Midbrain (tissue), 1 donor: Measurements from ENCODE around the gene TMEM234.
"Not testable (repeated sequence)": the region's sequence is repeated elsewhere in the genome, so short reads cannot be mapped to it uniquely, and the experiment has no call there.

ENCODE experiments used
- DNase-seq: peaks from one replicate; lab custom pipeline; 2025; lab: John Stamatoyannopoulos, UW

TMEM234 gene

DNA sequence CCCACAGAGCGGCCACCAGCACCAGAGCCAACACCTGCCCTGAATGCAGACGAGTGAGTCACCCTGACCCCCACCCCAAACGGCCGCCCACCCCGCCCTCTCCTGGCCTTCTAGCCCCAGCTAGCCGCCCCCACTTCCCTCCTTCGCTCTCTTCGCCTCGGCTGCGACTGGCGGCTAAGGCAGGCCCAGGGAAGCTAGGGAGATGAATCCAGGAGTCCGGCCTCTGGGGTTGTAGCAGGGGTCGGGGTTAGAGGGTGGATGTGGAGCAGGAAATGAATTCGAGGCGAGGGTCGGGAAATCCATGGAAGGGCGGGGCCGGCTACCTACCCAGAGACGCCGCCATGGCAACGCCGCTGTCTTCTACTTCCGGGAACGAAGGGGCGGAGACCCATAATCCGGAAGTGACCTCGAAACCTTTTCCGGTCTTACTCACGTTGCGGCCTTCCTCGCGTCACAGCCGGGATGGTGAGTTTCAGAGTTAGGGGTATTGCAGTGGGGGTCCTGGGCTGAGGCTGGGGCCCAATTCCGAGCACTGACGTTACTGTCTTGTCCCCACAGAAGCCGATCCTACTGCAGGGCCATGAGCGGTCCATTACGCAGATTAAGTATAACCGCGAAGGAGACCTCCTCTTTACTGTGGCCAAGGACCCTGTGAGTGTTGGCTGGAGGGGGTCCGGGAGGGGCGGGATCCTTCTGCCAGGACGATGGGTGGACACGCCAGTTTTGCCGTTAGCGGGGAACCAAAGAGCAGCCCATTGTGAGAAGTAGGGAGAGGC lies at the start of gene TMEM234, which contains the start of gene EIF3I:
TMEM234 (minus strand) TSS at position 374 of the 776 bp plus-strand sequence; CDS start at position 343, 31 bp downstream.
EIF3I (plus strand) TSS at position 428 of the 776 bp plus-strand sequence; CDS start at position 463, 35 bp downstream.
- peak; percentile 94 for DNase-seq

DNA sequence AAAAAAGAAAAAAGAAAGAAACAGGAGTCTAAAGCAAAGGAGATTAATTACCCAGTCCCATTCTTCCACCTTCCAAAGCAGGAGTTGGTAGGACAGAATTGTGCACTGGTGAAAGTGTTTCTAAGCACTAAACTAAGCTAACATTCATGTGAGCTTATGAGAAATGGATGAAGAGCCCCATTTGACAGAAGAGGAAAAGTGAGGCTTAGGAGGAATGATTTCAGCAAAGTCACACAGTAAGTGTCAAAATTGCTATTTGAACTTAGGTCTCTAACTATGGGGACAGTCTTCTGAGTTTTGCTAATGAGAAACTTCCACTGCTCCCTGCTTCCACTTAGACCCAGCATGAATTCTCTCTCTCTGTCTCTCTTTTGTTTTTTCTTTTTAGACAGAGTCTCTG lies 47.6 kb upstream of the TMEM234 start:
- DNase-seq, result no peak

DNA sequence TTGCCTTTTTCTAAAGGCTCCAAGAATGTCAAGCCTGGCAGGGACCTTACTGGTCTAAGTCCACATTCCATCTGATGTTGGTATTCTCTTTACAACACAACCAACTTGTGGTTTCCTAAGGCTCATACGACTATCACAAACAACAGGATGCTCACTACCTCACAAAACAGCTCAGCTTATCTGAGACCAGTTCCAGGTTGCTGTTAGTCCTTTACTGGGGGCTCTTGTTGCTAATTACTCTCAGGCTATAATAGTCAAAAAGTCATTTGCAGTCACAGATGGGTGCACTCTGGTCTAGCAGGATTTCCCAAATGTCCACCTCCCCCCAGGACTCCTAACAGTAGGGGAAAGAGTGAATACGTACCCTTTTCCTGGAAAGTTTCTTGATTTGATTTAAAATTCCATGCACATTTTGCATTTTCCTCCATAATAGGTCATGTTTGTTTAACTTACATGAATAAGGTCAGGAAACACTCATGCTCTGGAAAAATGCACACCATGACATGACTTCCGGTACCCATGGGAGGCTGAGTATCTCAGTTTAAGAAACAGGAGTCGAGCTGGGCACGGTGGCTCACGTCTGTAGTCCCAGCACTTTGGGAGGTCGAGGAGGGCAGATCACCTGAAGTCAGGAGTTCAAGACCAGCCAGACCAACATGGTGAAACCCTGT lies 44.9 kb upstream of the TMEM234 start:
- DNase-seq, result no peak

DNA sequence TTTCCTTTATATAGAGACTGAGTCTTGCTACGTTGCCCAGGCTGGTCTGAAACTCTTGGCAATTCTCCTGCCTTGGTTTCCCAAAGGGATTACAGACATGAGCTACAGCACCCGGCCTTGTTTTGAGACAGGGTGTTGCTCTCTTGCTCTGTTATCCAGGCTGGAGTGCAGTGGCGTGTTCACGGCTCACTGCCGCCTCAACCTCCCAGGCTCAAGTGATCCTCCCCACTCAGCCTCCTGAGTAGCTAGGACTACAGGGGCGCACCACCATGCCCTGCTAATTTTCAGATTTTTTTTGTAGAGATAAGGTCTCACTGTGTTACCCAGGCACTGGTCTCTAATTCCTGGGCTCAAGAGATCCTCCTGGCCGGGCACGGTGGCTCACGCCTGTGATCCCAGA lies 43.7 kb upstream of the TMEM234 start:
- no peak for DNase-seq

DNA sequence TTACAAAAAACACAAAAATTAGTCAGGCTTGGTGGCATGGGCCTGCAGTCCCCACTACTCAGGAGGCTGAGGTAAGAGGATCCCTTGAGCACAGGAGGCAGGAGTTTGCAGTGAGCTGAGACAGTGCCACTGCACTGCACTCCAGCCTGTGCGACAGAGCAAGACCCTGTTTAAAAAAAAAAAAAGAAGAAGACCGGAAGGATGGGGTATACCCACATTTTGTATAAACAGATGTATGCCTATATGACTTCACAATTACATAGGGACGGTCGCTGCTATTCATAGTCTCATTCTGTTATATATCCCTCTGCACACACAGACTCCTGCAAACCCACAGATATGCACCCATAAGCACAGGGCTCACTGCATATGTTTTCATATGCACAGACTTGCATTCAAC lies 41.6 kb upstream of the TMEM234 start:
- DNase-seq, result no peak

DNA sequence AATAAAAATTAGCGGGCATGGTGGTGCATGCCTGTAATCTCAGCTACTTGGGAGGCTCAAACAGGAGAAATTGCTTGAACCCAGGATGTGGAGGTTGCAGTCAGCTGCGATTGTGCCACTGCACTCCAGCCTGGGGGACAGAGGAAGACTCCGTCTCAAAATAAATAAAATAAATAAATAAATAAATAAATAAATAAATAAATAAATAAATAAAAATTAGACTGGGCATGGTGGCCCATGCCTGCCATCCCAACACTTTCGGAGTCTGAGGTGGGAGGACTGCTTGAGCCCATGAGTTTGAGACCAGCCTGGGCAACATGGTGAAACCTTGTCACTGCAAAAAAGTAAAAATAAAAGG lies 41.1 kb upstream of the TMEM234 start:
- DNase-seq, result not testable (repeated sequence)

DNA sequence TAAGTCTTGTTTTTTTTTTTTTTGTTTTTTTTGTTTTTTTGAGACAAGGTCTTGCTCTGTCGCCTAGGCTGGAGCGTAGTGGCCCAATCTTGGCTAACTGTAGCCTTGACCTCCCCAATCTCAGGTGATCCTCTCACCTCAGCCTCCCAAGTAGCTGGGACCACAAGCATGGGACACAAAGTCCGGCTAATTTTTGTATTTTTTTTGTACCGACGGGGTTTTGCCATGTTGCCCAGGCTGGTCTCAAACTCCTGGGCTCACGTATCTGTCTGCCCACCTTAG lies 35.0 kb upstream of the TMEM234 start:
- no peak for DNase-seq

DNA sequence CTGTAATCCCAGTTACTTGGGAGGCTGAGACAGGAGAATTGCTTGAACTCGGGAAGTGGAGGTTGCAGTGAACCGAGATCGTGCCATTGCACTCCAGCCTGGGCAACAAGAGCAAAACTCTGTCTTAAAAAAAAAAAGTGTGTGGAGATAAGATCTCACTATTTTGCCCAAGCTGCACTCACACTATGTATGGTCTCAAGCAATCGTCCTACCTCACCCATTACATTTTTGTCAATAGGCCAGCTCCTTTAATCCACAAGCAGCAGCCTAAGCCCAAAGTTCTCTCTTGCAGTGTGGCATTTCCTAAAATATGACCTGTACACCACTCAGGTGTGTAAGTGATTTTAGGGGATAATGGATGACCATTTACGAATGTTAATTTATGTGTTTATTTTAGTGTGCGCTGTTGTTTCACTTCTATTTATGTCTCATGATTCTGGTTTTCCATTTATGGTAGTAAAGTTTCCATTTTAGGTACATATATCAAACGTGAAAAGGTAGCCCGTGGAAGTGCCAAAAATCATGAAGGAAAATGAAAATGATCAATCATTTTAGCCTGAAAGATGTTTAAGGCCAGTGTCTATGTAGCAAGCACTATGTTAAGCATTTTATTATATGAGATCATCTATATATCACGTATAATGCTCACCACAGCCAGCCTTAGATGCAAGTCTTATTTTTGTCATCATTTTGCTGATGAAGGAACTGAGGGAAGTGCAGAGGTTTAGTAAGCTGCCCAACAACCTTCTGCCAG lies 34.5 kb upstream of the TMEM234 start:
- no peak for DNase-seq

DNA sequence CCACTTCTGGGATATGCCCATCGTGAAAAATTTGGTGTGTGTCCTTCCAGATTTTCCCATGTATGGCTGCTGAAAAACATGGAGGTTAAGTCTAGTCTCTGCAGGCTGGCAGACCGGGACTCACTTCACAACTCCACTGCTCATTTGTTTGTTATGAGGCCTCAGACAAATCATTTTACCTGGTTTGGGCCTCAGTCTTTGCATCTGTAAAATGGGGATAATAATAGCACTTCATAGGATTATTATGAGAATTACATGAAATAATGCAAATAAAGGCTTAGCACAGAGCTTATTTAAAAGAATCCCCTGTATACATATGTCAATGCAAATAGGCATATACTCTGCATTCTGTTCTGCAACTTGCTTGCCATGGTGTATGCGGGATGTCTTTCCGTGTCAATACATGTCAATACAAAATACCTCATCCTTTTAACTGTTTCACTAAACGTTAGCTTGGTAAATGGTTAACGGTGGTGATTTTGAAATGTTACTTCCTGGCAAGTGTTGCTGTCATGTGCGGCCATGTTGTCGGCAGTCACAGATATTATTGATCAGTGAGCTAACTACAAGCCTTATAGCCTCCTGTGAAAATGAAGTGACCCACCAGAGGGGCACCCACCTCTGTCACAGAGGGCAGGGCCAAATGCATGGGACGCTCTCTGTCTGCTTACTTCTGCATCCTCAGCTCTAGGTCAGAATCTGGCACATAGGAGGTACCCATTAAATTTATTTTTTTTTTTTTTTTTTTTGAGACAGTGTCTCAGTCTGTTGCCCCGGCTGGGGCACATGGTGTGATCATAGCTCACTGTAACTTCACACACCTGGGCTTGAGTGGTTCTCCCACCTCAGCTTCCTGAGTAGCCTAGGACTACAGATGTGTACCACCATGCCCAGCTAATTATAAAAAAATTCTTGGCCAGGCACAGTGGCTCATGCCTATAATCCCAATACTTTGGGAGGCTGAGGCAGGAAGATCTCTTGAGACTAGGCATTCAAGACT lies 33.2 kb upstream of the TMEM234 start:
- DNase-seq, result no peak

DNA sequence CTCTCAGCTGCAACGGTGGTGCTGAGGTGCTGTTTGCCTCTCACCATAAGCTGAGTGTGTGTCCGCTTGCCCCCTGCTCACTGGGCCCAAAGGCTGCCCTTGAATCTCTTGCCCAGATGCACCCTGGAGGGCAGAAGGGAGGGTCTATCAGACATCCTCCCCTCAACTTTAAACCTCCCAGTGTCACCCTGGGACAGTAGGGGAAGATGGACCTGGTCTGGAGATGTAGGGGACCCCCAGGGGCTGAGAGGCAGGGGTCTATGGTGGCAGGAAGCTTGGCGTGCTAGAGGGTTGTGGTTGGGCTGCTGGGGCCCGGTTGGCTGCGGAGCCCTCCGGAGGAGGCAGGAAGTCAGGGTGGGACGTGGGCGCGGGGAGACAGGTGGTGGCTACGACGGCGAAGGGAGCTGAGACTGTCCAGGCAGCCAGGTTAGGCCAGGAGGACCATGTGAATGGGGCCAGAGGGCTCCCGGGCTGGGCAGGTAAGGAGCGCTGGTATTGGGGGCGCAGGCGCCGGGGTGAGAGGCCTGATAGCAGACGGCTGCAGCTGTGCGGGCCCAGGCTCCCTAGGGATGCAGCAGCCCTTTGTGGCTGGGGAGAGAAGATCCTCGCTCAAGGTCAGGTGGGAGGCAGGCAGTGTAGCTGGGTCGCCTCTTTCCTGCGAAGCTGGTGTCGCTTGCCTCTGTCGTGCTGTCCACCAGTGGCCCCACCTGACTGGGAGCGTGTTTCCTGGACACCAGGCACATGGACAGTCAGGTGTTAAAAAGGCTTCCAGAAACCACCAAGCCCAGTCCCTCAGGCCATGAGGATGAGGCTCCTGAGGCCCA lies 29.0 kb upstream of the TMEM234 start, which contains the start of gene LCK:
LCK (plus strand) TSS at position 373 of the 824 bp plus-strand sequence. CDS start 23,065 bp downstream, outside the sequence.
- no peak for DNase-seq

DNA sequence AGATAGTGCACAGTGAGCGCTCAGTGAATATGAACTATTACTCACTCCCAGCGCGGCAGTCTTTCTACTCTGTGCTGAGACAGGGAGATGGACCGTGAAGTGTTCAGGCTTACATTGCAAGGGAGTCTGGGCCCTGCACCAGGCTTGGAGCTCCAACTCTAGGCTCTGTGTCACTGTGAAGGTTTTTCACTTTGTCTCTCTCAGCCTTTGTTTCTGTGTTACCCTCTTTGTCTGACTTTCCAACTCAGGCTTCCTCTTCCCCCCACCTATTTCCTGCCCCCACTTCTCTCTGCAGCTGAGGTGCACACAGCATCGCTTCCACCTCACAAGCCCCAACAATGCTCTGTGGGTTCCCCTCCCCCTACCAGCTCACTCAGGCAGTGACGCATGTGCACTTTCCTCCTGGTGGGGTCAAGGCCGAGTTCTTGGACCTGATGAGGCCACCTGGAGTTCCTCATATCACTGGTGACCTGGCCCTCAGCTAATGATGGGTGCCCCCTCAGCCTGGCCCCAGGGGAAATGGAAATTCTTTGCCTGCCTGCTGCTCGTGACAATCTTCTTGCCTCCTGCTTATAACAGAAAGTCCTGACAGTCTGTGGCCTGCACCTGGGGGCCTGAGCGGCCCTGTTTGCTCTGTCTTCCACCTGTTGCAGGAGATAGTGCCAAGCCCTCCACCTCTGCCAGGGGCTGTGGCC lies 27.8 kb upstream of the TMEM234 start:
- no peak for DNase-seq

DNA sequence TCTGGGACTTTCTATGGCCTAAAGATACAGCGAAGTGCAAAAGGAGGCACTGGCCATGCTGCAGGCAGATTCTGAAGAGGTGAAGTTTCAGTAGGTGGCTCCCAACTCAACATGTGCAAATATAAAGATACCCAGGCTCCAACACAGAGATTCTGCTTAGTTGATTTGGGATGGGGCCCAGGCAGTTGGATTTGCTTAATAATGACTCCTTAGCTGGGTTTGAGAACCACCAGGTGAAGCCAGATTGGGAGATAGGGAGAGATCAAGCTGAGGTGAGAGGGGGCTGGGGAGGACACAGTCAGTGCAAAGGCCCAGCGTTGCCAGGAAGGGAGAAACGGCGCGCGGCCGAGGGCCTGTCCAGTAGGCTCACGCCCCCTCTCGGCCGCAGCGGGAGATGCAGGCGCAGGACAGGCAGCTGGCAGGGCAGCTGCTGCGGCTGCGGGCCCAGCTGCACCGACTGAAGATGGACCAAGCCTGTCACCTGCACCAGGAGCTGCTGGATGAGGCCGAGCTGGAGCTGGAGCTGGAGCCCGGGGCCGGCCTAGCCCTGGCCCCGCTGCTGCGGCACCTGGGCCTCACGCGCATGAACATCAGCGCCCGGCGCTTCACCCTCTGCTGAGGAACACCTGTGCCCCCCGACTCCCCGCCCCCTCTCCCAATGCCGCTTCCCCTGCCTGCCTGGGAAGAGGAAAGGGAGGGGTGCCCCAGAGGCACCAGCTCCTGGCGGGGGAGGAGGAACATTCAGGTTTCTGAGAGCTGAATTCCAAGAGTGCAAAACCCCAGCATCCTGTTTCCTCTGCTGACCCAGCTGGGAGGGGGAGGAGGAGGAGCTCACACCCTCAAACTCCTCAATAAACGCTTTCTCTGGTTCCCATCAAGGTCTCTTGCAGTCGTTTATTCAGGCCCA lies 26.1 kb upstream of the TMEM234 start:
- DNase-seq, result no peak

DNA sequence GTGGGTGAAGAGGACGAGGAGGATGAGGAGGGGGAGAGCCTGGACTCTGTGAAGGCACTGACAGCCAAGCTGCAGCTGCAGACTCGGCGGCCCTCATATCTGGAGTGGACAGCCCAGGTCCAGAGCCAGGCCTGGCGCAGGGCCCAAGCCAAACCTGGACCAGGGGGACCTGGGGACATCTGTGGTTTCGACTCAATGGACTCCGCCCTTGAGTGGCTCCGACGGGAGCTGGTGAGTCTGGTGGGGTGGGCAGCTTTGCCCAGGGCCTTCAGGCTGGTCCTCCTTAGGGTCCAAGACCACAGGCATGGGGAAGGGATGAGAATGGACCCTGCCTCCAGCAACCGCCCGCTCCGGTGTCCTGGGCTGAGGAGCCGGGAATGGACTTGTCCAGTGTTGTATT lies 25.3 kb upstream of the TMEM234 start:
- DNase-seq, result no peak

DNA sequence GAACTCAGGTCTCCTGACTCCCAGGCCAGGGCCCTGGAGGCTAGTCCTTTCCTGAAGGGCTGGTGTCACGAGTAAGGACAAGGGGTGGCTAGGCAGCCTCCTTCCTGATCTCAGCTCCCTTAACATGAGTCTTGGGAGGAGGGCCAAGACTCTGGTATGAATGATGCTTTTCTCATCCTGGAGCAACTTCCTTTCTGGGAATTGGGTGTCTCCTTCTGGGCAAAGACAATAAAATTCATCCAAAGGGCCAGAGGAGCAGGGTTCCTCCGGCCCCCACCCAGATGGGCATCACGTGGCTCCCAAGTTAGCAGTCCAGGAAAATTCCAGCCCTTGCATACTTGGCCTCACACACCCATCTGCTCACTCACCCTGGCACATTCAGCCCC lies 24.7 kb upstream of the TMEM234 start, which contains the start of gene FAM167B:
FAM167B (plus strand) TSS at position 335 of the 386 bp plus-strand sequence. CDS start 200 bp downstream, outside the sequence.
- DNase-seq, result no peak

DNA sequence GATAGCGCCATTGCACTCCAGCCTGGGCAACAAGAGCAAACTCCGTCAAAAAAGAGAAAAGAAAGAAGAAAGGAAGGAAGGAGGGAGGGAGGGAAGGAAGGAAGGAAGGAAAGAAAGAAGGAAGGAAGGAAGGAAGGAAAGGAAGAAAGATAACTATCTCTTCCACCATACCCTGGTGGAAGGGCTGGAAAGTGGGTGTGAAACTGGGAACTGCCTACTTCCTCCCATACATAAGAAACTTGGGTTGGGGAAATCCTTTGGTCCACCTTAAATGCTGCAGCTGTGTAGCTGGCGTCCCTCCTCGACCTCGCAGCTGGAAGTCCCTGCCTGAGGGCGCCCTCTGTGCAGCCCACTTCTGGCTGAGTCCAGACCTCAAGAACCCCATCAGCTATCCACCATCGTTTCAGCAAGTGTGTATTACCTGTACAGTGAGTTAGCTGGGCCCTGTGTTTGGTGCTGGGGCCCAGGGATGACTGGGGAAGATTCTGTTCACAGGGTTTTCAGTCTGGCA lies 20.2 kb upstream of the TMEM234 start:
- DNase-seq, result peak; percentile 55

DNA sequence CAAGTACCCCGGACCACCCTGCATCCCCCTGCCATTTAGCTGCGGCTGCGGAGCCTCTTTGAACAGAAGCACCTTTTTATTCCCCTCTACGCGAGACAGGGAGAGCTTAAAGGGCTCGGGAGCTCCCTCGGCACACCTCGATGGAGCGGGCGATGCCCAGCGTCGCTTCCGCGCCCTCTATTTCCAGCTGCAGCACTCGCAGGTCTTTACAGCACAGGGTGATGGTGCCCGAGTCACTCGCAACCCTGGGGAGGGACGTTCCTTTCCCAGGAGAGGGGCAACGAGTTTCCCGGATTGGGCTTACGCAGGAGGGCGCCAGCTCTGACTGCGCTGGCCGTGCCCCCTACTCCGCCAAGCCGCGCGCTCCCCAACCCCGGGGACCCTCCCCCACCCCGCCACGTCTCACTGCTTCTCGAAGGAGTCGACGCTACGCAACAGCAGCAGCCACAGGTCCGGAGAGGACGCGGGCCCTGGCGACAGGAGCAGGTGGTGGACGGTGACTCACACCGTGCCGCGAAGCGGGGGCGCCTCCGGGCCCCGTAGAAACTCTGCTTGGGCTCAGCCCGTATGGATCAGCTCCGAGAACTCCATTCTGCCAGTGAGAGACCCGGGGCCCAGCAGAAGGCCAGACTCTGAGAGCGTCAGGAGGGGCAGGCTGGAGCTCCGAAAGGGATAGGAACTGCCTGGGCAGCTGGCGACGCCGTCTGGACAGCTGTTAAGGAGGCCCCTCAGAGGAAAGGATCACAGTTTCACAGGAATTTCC lies 19.0 kb upstream of the TMEM234 start:
- peak; percentile 43 for DNase-seq

DNA sequence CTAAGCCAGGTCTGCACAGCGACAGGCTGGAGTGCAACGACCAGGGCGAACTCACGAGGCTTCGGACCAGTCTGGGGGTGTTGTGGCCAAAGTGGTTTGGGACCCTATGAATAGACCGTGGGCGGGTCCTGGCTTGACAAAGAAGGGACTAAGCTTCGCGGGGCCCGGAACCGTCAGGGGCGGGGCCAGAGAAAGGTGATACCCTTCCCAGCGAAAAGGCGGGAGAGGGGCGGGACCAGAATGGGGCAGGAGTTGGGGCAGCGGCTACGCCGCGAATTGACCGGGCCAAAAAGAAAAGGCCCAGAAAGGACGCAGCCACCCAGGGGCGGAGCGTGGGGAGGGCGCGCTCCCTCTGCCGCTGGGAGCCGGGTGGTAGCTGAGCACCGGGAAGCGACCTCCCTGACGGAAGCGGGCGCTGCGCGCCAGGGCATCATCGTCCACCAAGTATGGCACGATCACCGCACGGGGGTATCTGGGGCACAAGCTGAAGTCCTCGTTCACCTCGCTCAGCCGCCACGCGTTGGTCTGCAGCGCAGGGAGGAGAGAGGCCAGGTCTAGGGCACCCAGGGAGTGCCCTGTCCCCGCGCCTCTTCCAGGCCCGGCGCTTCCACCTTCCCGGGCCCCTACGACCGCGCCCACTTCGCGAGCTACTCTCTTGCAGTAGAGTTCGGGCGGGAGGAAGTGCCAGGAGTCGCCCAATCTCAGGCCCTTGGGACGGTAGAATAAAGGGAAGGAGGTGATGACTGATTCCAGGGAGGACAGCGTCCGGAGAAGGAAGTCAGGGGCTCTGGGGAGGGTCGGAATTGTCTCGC lies 18.2 kb upstream of the TMEM234 start:
- DNase-seq, result peak; percentile 56
